ENCODE data around the gene SLC44A1.

SLC44A1 gene

GRCh38 chr9:105483618-105484017 is 239.2 kb downstream of the SLC44A1 start:
- TF ChIP-seq SUZ12 (IDR thresholded peaks at IDR 0.05; ENCODE audit: extremely low read depth, insufficient read depth, insufficient read length) (no peak), ZNF274 (IDR thresholded peaks at IDR 0.05; ENCODE audit: low read depth, low read length) (no peak), YY1 (IDR thresholded peaks at IDR 0.05; ENCODE audit: insufficient read depth, insufficient read length) (no peak)
- no peaks in the 10 kb centered on the region for H3K9me3 ChIP-seq (ENCODE audit: insufficient read depth, low read length)

GRCh38 chr9:105484226-105484625 is 239.8 kb downstream of the SLC44A1 start:
- H3K27me3 ChIP-seq (ENCODE audit: insufficient read depth, insufficient read length) = no peaks in the 10 kb centered on the region
- H3K9ac ChIP-seq (ENCODE audit: insufficient read length, low read depth) = no peak overlapping the region
- no peak for DNase-seq (ENCODE audit: low read depth, low spot score)
- TF ChIP-seq SUZ12 (IDR thresholded peaks at IDR 0.05; ENCODE audit: extremely low read depth, insufficient read depth, insufficient read length) = no peak
- TF ChIP-seq ZNF274 (IDR thresholded peaks at IDR 0.05; ENCODE audit: low read depth, low read length) = no peak
- TF ChIP-seq YY1 (IDR thresholded peaks at IDR 0.05; ENCODE audit: insufficient read depth, insufficient read length) = no peak
- no peak overlapping the region for H3K4me3 ChIP-seq (ENCODE audit: insufficient read length, low read depth)
- H3K9me3 ChIP-seq (ENCODE audit: insufficient read depth, low read length) = no peaks in the 10 kb centered on the region
- H3K36me3 ChIP-seq (ENCODE audit: insufficient read depth, insufficient read length, low read length) = peaks cover 19% of the 10 kb centered on the region
- H3K4me1 ChIP-seq (ENCODE audit: insufficient read depth, insufficient read length) = no peaks in the 10 kb centered on the region

More at GRCh38 chr9:105483618-105484017, 239.2 kb downstream of the SLC44A1 start:
- no peak for DNase-seq (ENCODE audit: low read depth, low spot score)
- Histone ChIP-seq H3K27me3 (ENCODE audit: insufficient read depth, insufficient read length) (no peaks in the 10 kb centered on the region), H3K4me3 (ENCODE audit: insufficient read length, low read depth) (no peak overlapping the region), H3K4me1 (ENCODE audit: insufficient read depth, insufficient read length) (no peaks in the 10 kb centered on the region), H3K36me3 (ENCODE audit: insufficient read depth, insufficient read length, low read length) (peaks cover 21% of the 10 kb centered on the region), H3K9ac (ENCODE audit: insufficient read length, low read depth) (no peak overlapping the region)

- no peaks in the 10 kb centered on the region for H3K4me1 ChIP-seq (ENCODE audit: insufficient read depth, insufficient read length)
- no peak for TF ChIP-seq SUZ12 (IDR thresholded peaks at IDR 0.05; ENCODE audit: extremely low read depth, insufficient read depth, insufficient read length)
- TF ChIP-seq ZNF274 (IDR thresholded peaks at IDR 0.05; ENCODE audit: low read depth, low read length) = no peak
- TF ChIP-seq YY1 (IDR thresholded peaks at IDR 0.05; ENCODE audit: insufficient read depth, insufficient read length) = no peak
- no peak for DNase-seq (ENCODE audit: low read depth, low spot score)
- no peaks in the 10 kb centered on the region for H3K27me3 ChIP-seq (ENCODE audit: insufficient read depth, insufficient read length)
- no peak overlapping the region for H3K9ac ChIP-seq (ENCODE audit: insufficient read length, low read depth)
- peaks cover 18% of the 10 kb centered on the region for H3K36me3 ChIP-seq (ENCODE audit: insufficient read depth, insufficient read length, low read length)
- no peaks in the 10 kb centered on the region for H3K9me3 ChIP-seq (ENCODE audit: insufficient read depth, low read length)
- H3K4me3 ChIP-seq (ENCODE audit: insufficient read length, low read depth) = no peak overlapping the region
These were observed 240.7 kb downstream of the SLC44A1 start for GRCh38 chr9:105485131-105485530.
